Loucy (cell line): ENCODE results near the gene TMBIM6.
"Not testable (repeated sequence)": the region's sequence is repeated elsewhere in the genome, so short reads cannot be mapped to it uniquely, and the experiment has no call there.

Experiments
- H2AFZ ChIP-seq: fragments of 200-600 bp; sonication (generic); 2 replicates; pipeline ENCODE4 v1.6.0; 2016; ENCODE audit warnings: antibody characterized with exemption, mild to moderate bottlenecking, low read length, moderate library complexity
- H3F3A ChIP-seq: fragments of 200-600 bp; 2 replicates; pipeline ENCODE4 v1.6.0; 2016; ENCODE audit warnings: antibody characterized with exemption, low read depth, mild to moderate bottlenecking
- H3K27me3 ChIP-seq: fragments of 200-600 bp; sonication (generic); 2 replicates; pipeline ENCODE4 v1.6.1; 2014; ENCODE audit warnings: low read length, mild to moderate bottlenecking; ENCODE audit not compliant: insufficient read depth, poor library complexity, severe bottlenecking
- H3K36me3 ChIP-seq: fragments of 200-600 bp; sonication (generic); 2 replicates; pipeline ENCODE4 v1.6.1; 2016; ENCODE audit warnings: low read length; ENCODE audit not compliant: insufficient read depth
- H3K4me1 ChIP-seq: fragments of 200-600 bp; sonication (generic); 2 replicates; pipeline ENCODE4 v1.5.1; 2014; ENCODE audit warnings: low read length, mild to moderate bottlenecking; ENCODE audit not compliant: insufficient read depth, poor library complexity, severe bottlenecking
- H3K4me2 ChIP-seq: fragments of 200-600 bp; sonication (generic); 2 replicates; pipeline ENCODE4 v1.6.0; 2014; ENCODE audit warnings: antibody characterized with exemption, low read length, low read depth, mild to moderate bottlenecking; ENCODE audit not compliant: poor library complexity, severe bottlenecking
- H3K4me3 ChIP-seq: fragments of 200-600 bp; sonication (generic); 2 replicates; pipeline ENCODE4 v1.5.1; 2014; ENCODE audit warnings: low read length, mild to moderate bottlenecking, mixed read lengths; ENCODE audit not compliant: poor library complexity, severe bottlenecking
- H3K79me2 ChIP-seq: fragments of 200-600 bp; sonication (generic); 2 replicates; pipeline ENCODE4 v1.6.1; 2014; ENCODE audit warnings: low read length; ENCODE audit not compliant: insufficient read depth
- H3K9ac ChIP-seq: fragments of 200-600 bp; sonication (generic); 2 replicates; pipeline ENCODE4 v1.6.0; 2014; ENCODE audit warnings: mild to moderate bottlenecking, low read depth, low read length, moderate library complexity; ENCODE audit not compliant: poor library complexity, severe bottlenecking
- H3K9me2 ChIP-seq: fragments of 200-600 bp; sonication (generic); replicated peaks from 2 replicates; pipeline ENCODE4 v1.6.1; 2016; ENCODE audit warnings: low read depth, low read length, mixed read lengths
- H3K9me3 ChIP-seq: fragments of 200-600 bp; sonication (generic); 2 replicates; pipeline ENCODE4 v1.6.1; 2014; ENCODE audit warnings: mild to moderate bottlenecking, antibody characterized with exemption, low read length, low read depth; ENCODE audit not compliant: insufficient read depth
- H4K20me1 ChIP-seq: fragments of 200-600 bp; sonication (generic); 2 replicates; pipeline ENCODE4 v1.6.0; 2014; ENCODE audit warnings: antibody characterized with exemption, low read length, mild to moderate bottlenecking; ENCODE audit not compliant: insufficient read depth, poor library complexity, severe bottlenecking
- CTCF ChIP-seq: fragments of 200-600 bp; sonication (generic); conservative IDR thresholded peaks from 2 replicates; pipeline ENCODE4 v1.5.1; 2014; ENCODE audit warnings: mild to moderate bottlenecking, antibody characterized with exemption, low read length
- EZH2phosphoT487 ChIP-seq: fragments of 200-600 bp; IDR thresholded peaks from 2 replicates; pipeline ENCODE4 v1.6.1; 2018; ENCODE audit warnings: antibody characterized with exemption, mild to moderate bottlenecking, moderate library complexity, borderline replicate concordance

TMBIM6 gene

GRCh38 chr12:49777800-49778748 is 36.7 kb downstream of the TMBIM6 start:
- Histone ChIP-seq H3K9me3 (no peaks in the 10 kb centered on the region), H2AFZ (peak overlapping the region; percentile 73), H3K27me3 (no peaks in the 10 kb centered on the region), H4K20me1 (no peaks in the 10 kb centered on the region), H3K4me3 (no peak overlapping the region), H3K4me2 (no peak overlapping the region), H3K79me2 (no peaks in the 10 kb centered on the region), H3K9me2 (no peaks in the 10 kb centered on the region), H3K36me3 (no peaks in the 10 kb centered on the region), H3F3A (no peaks in the 10 kb centered on the region), H3K9ac (no peak overlapping the region), H3K4me1 (peaks cover 8% of the 10 kb centered on the region)
- TF ChIP-seq CTCF (peak; percentile 90), EZH2phosphoT487 (no peak)

- Histone ChIP-seq H3K4me1 (peaks cover 8% of the 10 kb centered on the region), H3K4me3 (no peak overlapping the region), H3K27me3 (no peaks in the 10 kb centered on the region), H3K9me2 (no peaks in the 10 kb centered on the region), H3K79me2 (no peaks in the 10 kb centered on the region), H4K20me1 (no peaks in the 10 kb centered on the region), H3K9ac (no peak overlapping the region), H3F3A (no peaks in the 10 kb centered on the region), H3K4me2 (no peak overlapping the region), H3K36me3 (no peaks in the 10 kb centered on the region), H2AFZ (no peak overlapping the region), H3K9me3 (no peaks in the 10 kb centered on the region)
- TF ChIP-seq EZH2phosphoT487 (no peak), CTCF (no peak)
Measured at GRCh38 chr12:49779581-49779980, 38.2 kb downstream of the TMBIM6 start.

GRCh38 chr12:49780914-49781313 is 39.6 kb downstream of the TMBIM6 start:
- not testable (repeated sequence) for H3K36me3 ChIP-seq, H3K9ac ChIP-seq, H2AFZ ChIP-seq, H3F3A ChIP-seq, H3K9me2 ChIP-seq, H3K4me3 ChIP-seq, H3K4me1 ChIP-seq, H3K79me2 ChIP-seq, H3K9me3 ChIP-seq, H3K4me2 ChIP-seq, H4K20me1 ChIP-seq, H3K27me3 ChIP-seq
